Mesodermal cell (in vitro differentiated cells): ENCODE data around the gene SGK2.

Experiments
- H3K27ac ChIP-seq: 2 replicates; pipeline ENCODE4 v1.7.0; 2013; ENCODE audit warnings: mild to moderate bottlenecking, low read depth, low read length, moderate library complexity; ENCODE audit not compliant: severe bottlenecking
- H3K36me3 ChIP-seq: 2 replicates; pipeline ENCODE4 v1.7.1; 2013; ENCODE audit warnings: mild to moderate bottlenecking, low read length, moderate library complexity; ENCODE audit not compliant: control insufficient read depth, insufficient read depth
- H3K4me1 ChIP-seq: one replicate; pipeline ENCODE4 v1.7.1; 2013; ENCODE audit warnings: mild to moderate bottlenecking, low read length; ENCODE audit not compliant: insufficient read depth, control insufficient read depth, poor library complexity, severe bottlenecking
- H3K4me3 ChIP-seq: 2 replicates; pipeline ENCODE4 v1.7.0; 2013; ENCODE audit warnings: low read length, control low read depth, mild to moderate bottlenecking; ENCODE audit not compliant: insufficient read depth, poor library complexity, severe bottlenecking; ENCODE audit errors: extremely low read depth
- H3K9me3 ChIP-seq: 2 replicates; pipeline ENCODE4 v1.7.1; 2013; ENCODE audit warnings: mild to moderate bottlenecking, low read length, moderate library complexity; ENCODE audit not compliant: control insufficient read depth
- WGBS, 2 experiments: methylation state at CpG; one replicate each; pipeline ENCODE4 v1.1.5; 2013; ENCODE audit warnings: missing lambda C conversion rate in 2 of 2; ENCODE audit not compliant: insufficient coverage in 2 of 2; 5-methylcytosine and 5-hydroxymethylcytosine counted together

SGK2 gene

GRCh38 chr20:43564993-43565757 lies 6.3 kb downstream of the SGK2 start:
- Histone ChIP-seq H3K36me3 (no peaks in the 10 kb centered on the region), H3K9me3 (no peaks in the 10 kb centered on the region), H3K4me1 (no peaks in the 10 kb centered on the region), H3K4me3 (no peak overlapping the region), H3K27ac (no peak overlapping the region)
- 88 to 92% methylated on average over 17 of the region's 18 CpGs for WGBS, 2 experiments

GRCh38 chr20:43565758-43566104 lies 6.9 kb downstream of the SGK2 start:
- no peaks in the 10 kb centered on the region for H3K36me3 ChIP-seq
- H3K9me3 ChIP-seq: no peaks in the 10 kb centered on the region
- H3K4me1 ChIP-seq: no peaks in the 10 kb centered on the region
- H3K4me3 ChIP-seq: no peak overlapping the region
- WGBS, 2 experiments: 90% methylated on average over 4 of the region's 4 CpGs
- no peak overlapping the region for H3K27ac ChIP-seq

GRCh38 chr20:43567477-43567876 lies 8.7 kb downstream of the SGK2 start:
- H3K4me1 ChIP-seq: no peaks in the 10 kb centered on the region
- WGBS, 2 experiments: 86 to 93% methylated on average over 3 to 9 of the region's 9 CpGs
- no peak overlapping the region for H3K4me3 ChIP-seq
- H3K9me3 ChIP-seq: no peaks in the 10 kb centered on the region
- no peaks in the 10 kb centered on the region for H3K36me3 ChIP-seq
- H3K27ac ChIP-seq: no peak overlapping the region

- Histone ChIP-seq H3K27ac (no peak overlapping the region), H3K4me3 (no peak overlapping the region), H3K36me3 (no peaks in the 10 kb centered on the region), H3K9me3 (no peaks in the 10 kb centered on the region), H3K4me1 (no peaks in the 10 kb centered on the region)
- 74 to 84% methylated on average over 3 to 4 of the region's 4 CpGs for WGBS, 2 experiments
Observed at GRCh38 chr20:43568706-43569105, 9.9 kb downstream of the SGK2 start.

- no peak overlapping the region for H3K27ac ChIP-seq
- no peaks in the 10 kb centered on the region for H3K36me3 ChIP-seq
- 92 to 95% methylated on average over 9 of the region's 10 CpGs for WGBS, 2 experiments
- H3K4me3 ChIP-seq: no peak overlapping the region
- H3K4me1 ChIP-seq: no peaks in the 10 kb centered on the region
- H3K9me3 ChIP-seq: no peaks in the 10 kb centered on the region
Observed at GRCh38 chr20:43569282-43569681, 10.5 kb downstream of the SGK2 start.

- no peak overlapping the region for H3K4me3 ChIP-seq
- H3K4me1 ChIP-seq: no peaks in the 10 kb centered on the region
- WGBS, 2 experiments: 91% methylated on average over 6 to 9 of the region's 10 CpGs
- no peaks in the 10 kb centered on the region for H3K9me3 ChIP-seq
- no peaks in the 10 kb centered on the region for H3K36me3 ChIP-seq
- no peak overlapping the region for H3K27ac ChIP-seq
Observed at GRCh38 chr20:43570496-43570895, 11.7 kb downstream of the SGK2 start.

- 85 to 92% methylated on average over 1 to 2 of the region's 3 CpGs for WGBS, 2 experiments
- no peaks in the 10 kb centered on the region for H3K4me1 ChIP-seq
- no peaks in the 10 kb centered on the region for H3K9me3 ChIP-seq
- H3K4me3 ChIP-seq: no peak overlapping the region
- no peaks in the 10 kb centered on the region for H3K36me3 ChIP-seq
- H3K27ac ChIP-seq: no peak overlapping the region
Observed at GRCh38 chr20:43571310-43571709, 12.5 kb downstream of the SGK2 start.

GRCh38 chr20:43571771-43572170 lies 12.9 kb downstream of the SGK2 start:
- WGBS, 2 experiments: 82 to 95% methylated on average over 4 to 5 of the region's 6 CpGs
- H3K9me3 ChIP-seq: no peaks in the 10 kb centered on the region
- H3K4me3 ChIP-seq: no peak overlapping the region
- no peaks in the 10 kb centered on the region for H3K36me3 ChIP-seq
- no peak overlapping the region for H3K27ac ChIP-seq
- H3K4me1 ChIP-seq: no peaks in the 10 kb centered on the region

GRCh38 chr20:43572891-43573290 lies 14.1 kb downstream of the SGK2 start:
- H3K4me3 ChIP-seq: no peak overlapping the region
- no peak overlapping the region for H3K27ac ChIP-seq
- WGBS, 2 experiments: 93% methylated on average over 7 to 8 of the region's 8 CpGs
- no peaks in the 10 kb centered on the region for H3K4me1 ChIP-seq
- no peaks in the 10 kb centered on the region for H3K9me3 ChIP-seq
- H3K36me3 ChIP-seq: no peaks in the 10 kb centered on the region

- H3K36me3 ChIP-seq: no peaks in the 10 kb centered on the region
Observed at GRCh38 chr20:43576108-43576507, 17.3 kb downstream of the SGK2 start.

GRCh38 chr20:43579861-43580793 lies 21.3 kb downstream of the SGK2 start:
- no peak overlapping the region for H3K4me3 ChIP-seq
- 88 to 95% methylated on average over 3 to 4 of the region's 7 CpGs for WGBS, 2 experiments
- H3K36me3 ChIP-seq: no peaks in the 10 kb centered on the region
- H3K9me3 ChIP-seq: no peaks in the 10 kb centered on the region
- no peaks in the 10 kb centered on the region for H3K4me1 ChIP-seq
- H3K27ac ChIP-seq: no peak overlapping the region

More at GRCh38 chr20:43576108-43576507, 17.3 kb downstream of the SGK2 start:
- Histone ChIP-seq H3K4me1 (no peaks in the 10 kb centered on the region), H3K4me3 (no peak overlapping the region), H3K9me3 (no peaks in the 10 kb centered on the region), H3K27ac (no peak overlapping the region)
- 81 to 85% methylated on average over 9 to 10 of the region's 10 CpGs for WGBS, 2 experiments
